Measurements from ENCODE around the gene ZBTB40. TPM values are rescaled to one million over a fixed set of nuclear protein-coding genes. Genes with fewer than 3 reads are reported as not detected.

Gene ZBTB40
- total and polyA plus RNA-seq, 2 of the 13 experiments (the other 11 are each of a cell fraction or from before 2014, with no cell fraction given): 8.8 to 16.5 TPM

- H4K20me1 ChIP-seq (ENCODE audit: insufficient read depth, low read length): no peaks in the 10 kb centered on the region; the same call in 1 of the 2 replicates
- no peaks in the 10 kb centered on the region for H3K4me1 ChIP-seq (ENCODE audit: insufficient read depth, low read length)
- no peak within 1 kb of the TSS for H2AFZ ChIP-seq (ENCODE audit: low read length)
- no peak for ATAC-seq
- H3K79me2 ChIP-seq (ENCODE audit: insufficient read depth, low read length): no peaks in the 10 kb centered on the region
- ChIA-PET POLR2A (no interaction called here), CTCF (ENCODE audit: low intra/inter-chr PET ratio, low total read pairs) (no interaction called here)
- DNase-seq (ENCODE audit: low spot score): no peak
- no peaks in the 10 kb centered on the region for H3K9me3 ChIP-seq (ENCODE audit: low read length)
- no peak within 1 kb of the TSS for H3K27ac ChIP-seq (ENCODE audit: extremely low read length, insufficient read depth, low read length)
- 0% methylated on average over 2 of the region's 81 CpGs for WGBS (ENCODE audit: low lambda C conversion rate)
- in situ Hi-C loops (cut with HindIII; ENCODE audit: extremely low pct_ligation_motif_present, low pct_unique_long_range_greater_than_20kb) (no loop called here), intact Hi-C loops (cut with micrococcal nuclease; ENCODE audit: unreplicated experiment) (no loop called here)
- TF ChIP-seq ZNF768 (CRISPR knock-in tag; IDR thresholded peaks at IDR 0.05) (0 out of 2 replicates have a peak, but pooled peaks have one; percentile 15), EZH2 (conservative IDR thresholded peaks at IDR 0.05; ENCODE audit: low read depth, low read length) (peak; percentile 86; the same call in 1 of the 2 replicates), ZNF234 (CRISPR knock-in tag; conservative IDR thresholded peaks at IDR 0.05) (no peak)
- no peak within 1 kb of the TSS for H3K9ac ChIP-seq (ENCODE audit: insufficient read depth, low read depth, low read length)
- H3K4me3 ChIP-seq (replicated peaks in 1 of 3; ENCODE audit: insufficient read depth in 1 of 3, low read depth in 2 of 3, low read length in 3 of 3): peak within 1 kb of the TSS in 1 of 3 experiments; percentile 4; a peak in 1 of 6 replicates
- BruUV-seq (replicated peaks): no TSS peak
- no peak for FAIRE-seq
- H3K4me2 ChIP-seq (ENCODE audit: low read depth, low read length): no peak within 1 kb of the TSS; the same call in 1 of the 2 replicates
- H3K27me3 ChIP-seq (ENCODE audit: control insufficient read depth in 1 of 2, insufficient read depth in 2 of 2, low read length in 2 of 2): peaks cover 19 to 80% of the 10 kb centered on the region in 2 experiments
- H3K36me3 ChIP-seq (replicated peaks in 1 of 2; ENCODE audit: control insufficient read depth in 1 of 2, insufficient read depth in 2 of 2, low read length in 2 of 2): no peaks in the 10 kb centered on the region
Observed at GRCh38 chr1:22562584-22563583, 111.2 kb downstream of the ZBTB40 start, which contains the start of gene EPHA8. TSS of gene EPHA8 (plus strand) at chr1:22563489. CDS start at chr1:22563636, 147 bp downstream.

GRCh38 chr1:22563671-22564602, 112.3 kb downstream of the ZBTB40 start:
- intact Hi-C loops (cut with micrococcal nuclease; ENCODE audit: unreplicated experiment): no loop called here
- no peak overlapping the region for H3K4me3 ChIP-seq (replicated peaks in 1 of 3; ENCODE audit: insufficient read depth in 1 of 3, low read depth in 2 of 3, low read length in 3 of 3)
- CTCF ChIA-PET (ENCODE audit: low intra/inter-chr PET ratio, low total read pairs): no interaction called here
- TF ChIP-seq ZNF441 (CRISPR knock-in tag; IDR thresholded peaks at IDR 0.05; ENCODE audit: borderline replicate concordance) (no peak), ZNF839 (CRISPR knock-in tag; IDR thresholded peaks at IDR 0.05; ENCODE audit: borderline replicate concordance) (no peak), PPARG (CRISPR knock-in tag; conservative IDR thresholded peaks at IDR 0.05) (no peak), ZNF598 (CRISPR knock-in tag; IDR thresholded peaks at IDR 0.05; ENCODE audit: borderline replicate concordance) (no peak), ATM (IDR thresholded peaks at IDR 0.05; ENCODE audit: borderline replicate concordance) (no peak), MATR3 (CRISPR knock-in tag; IDR thresholded peaks at IDR 0.05) (no peak), ONECUT2 (CRISPR knock-in tag; IDR thresholded peaks at IDR 0.05) (no peak), THYN1 (CRISPR knock-in tag; IDR thresholded peaks at IDR 0.05; ENCODE audit: borderline replicate concordance, low read depth) (no peak)
- TF ChIP-seq, protein P1, sequence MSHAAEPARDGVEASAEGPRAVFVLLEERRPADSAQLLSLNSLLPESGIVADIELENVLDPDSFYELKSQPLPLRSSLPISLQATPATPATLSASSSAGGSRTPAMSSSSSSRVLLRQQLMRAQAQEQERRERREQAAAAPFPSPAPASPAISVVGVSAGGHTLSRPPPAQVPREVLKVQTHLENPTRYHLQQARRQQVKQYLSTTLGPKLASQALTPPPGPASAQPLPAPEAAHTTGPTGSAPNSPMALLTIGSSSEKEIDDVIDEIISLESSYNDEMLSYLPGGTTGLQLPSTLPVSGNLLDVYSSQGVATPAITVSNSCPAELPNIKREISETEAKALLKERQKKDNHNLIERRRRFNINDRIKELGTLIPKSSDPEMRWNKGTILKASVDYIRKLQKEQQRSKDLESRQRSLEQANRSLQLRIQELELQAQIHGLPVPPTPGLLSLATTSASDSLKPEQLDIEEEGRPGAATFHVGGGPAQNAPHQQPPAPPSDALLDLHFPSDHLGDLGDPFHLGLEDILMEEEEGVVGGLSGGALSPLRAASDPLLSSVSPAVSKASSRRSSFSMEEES (CRISPR knock-in tag; IDR thresholded peaks at IDR 0.05): no peak
- TF ChIP-seq, protein P2, sequence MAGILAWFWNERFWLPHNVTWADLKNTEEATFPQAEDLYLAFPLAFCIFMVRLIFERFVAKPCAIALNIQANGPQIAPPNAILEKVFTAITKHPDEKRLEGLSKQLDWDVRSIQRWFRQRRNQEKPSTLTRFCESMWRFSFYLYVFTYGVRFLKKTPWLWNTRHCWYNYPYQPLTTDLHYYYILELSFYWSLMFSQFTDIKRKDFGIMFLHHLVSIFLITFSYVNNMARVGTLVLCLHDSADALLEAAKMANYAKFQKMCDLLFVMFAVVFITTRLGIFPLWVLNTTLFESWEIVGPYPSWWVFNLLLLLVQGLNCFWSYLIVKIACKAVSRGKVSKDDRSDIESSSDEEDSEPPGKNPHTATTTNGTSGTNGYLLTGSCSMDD (CRISPR knock-in tag; IDR thresholded peaks at IDR 0.05): no peak

More at GRCh38 chr1:22563671-22564602, 112.3 kb downstream of the ZBTB40 start:
- DNase-seq (ENCODE audit: low spot score) (no peak), FAIRE-seq (no peak), ATAC-seq (no peak)
- H3K27me3 ChIP-seq (ENCODE audit: control insufficient read depth in 1 of 2, insufficient read depth in 2 of 2, low read length in 2 of 2): peaks cover 19 to 77% of the 10 kb centered on the region in 2 experiments
- H3K36me3 ChIP-seq (replicated peaks in 1 of 2; ENCODE audit: control insufficient read depth in 1 of 2, insufficient read depth in 2 of 2, low read length in 2 of 2): no peaks in the 10 kb centered on the region
- H3K9me3 ChIP-seq (ENCODE audit: low read length): no peaks in the 10 kb centered on the region
- BruUV-seq (replicated peaks): no TSS peak
- H3K4me1 ChIP-seq (ENCODE audit: insufficient read depth, low read length): no peaks in the 10 kb centered on the region
- H4K20me1 ChIP-seq (ENCODE audit: insufficient read depth, low read length): no peaks in the 10 kb centered on the region; the same call in 1 of the 2 replicates
- 13% methylated on average over 28 of the region's 57 CpGs for WGBS (ENCODE audit: low lambda C conversion rate)
- H2AFZ ChIP-seq (ENCODE audit: low read length): no peak overlapping the region
- no peak overlapping the region for H3K9ac ChIP-seq (ENCODE audit: insufficient read depth, low read depth, low read length)
- in situ Hi-C loops (cut with HindIII; ENCODE audit: extremely low pct_ligation_motif_present, low pct_unique_long_range_greater_than_20kb): no loop called here
- H3K27ac ChIP-seq (ENCODE audit: extremely low read length, insufficient read depth, low read length): no peak overlapping the region
- POLR2A ChIA-PET: no interaction called here
- H3K79me2 ChIP-seq (ENCODE audit: insufficient read depth, low read length): no peaks in the 10 kb centered on the region
- H3K4me2 ChIP-seq (ENCODE audit: low read depth, low read length): no peak overlapping the region; the same call in 1 of the 2 replicates

Data from HepG2 (cell line).